SH-SY5Y (cell line): ENCODE measurements around the gene SHISA6.

Source experiments
- GATA2 ChIP-seq: IDR thresholded peaks from 2 replicates; pipeline ENCODE4 v1.6.1; 2011; ENCODE audit warnings: mild to moderate bottlenecking, low read depth, low read length
- GATA3 ChIP-seq: IDR thresholded peaks from 2 replicates; pipeline ENCODE4 v1.6.1; 2011; ENCODE audit warnings: low read depth, mild to moderate bottlenecking, low read length, moderate library complexity

GRCh38 chr17:11580677-11581076 is 339.7 kb downstream of the SHISA6 start:
- no peak for TF ChIP-seq GATA2
- TF ChIP-seq GATA3: no peak
